Measurements from ENCODE around the gene ACO2.
"Not testable (repeated sequence)": the region's sequence is repeated elsewhere in the genome, so short reads cannot be mapped to it uniquely, and the experiment has no call there.

ACO2 gene

GRCh38 chr22:41570221-41570620 is 101.3 kb downstream of the ACO2 start:
- Histone ChIP-seq H3K27me3 (ENCODE audit: control insufficient read depth, insufficient read depth, low read length, poor library complexity, severe bottlenecking) (no peaks in the 10 kb centered on the region), H3K4me1 (ENCODE audit: control insufficient read depth, insufficient read depth, low read length) (peaks cover 2% of the 10 kb centered on the region), H3K27ac (ENCODE audit: insufficient read depth, low read depth, low read length, poor library complexity, severe bottlenecking) (no peak overlapping the region), H3K4me3 (ENCODE audit: insufficient read depth, low read depth, low read length) (no peak overlapping the region), H3K36me3 (ENCODE audit: control insufficient read depth, insufficient read depth, low read length) (no peaks in the 10 kb centered on the region), H3K9me3 (ENCODE audit: control insufficient read depth, low read length) (no peaks in the 10 kb centered on the region)
- 93 to 96% methylated on average over 2 to 3 of the region's 3 CpGs for WGBS, 2 experiments

DNA sequence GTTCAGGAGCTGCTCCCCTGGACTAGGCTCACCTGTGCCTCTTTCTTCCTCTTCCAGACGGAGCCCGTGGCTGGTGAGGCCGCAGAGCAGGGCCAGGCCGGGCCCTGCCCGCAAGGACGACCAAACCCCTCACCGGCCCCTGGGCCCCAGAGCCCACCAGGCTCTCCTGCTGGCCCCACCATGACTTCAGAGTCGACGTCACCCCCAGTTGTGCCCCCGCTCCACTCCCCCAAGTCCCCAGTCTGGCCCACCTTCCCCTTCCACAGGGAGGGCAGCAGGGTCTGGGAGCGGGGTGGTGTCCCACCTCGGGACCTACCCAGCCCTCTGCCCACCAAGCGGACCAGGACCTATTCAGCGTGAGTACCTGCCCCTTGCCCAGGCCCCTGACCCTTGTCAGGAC is 102.9 kb downstream of the ACO2 start:
- no peaks in the 10 kb centered on the region for H3K9me3 ChIP-seq (ENCODE audit: control insufficient read depth, low read length)
- H3K27me3 ChIP-seq (ENCODE audit: control insufficient read depth, insufficient read depth, low read length, poor library complexity, severe bottlenecking): no peaks in the 10 kb centered on the region
- 96% methylated on average over 14 of the region's 14 CpGs for WGBS, 2 experiments
- peaks cover 2% of the 10 kb centered on the region for H3K4me1 ChIP-seq (ENCODE audit: control insufficient read depth, insufficient read depth, low read length)
- no peak overlapping the region for H3K27ac ChIP-seq (ENCODE audit: insufficient read depth, low read depth, low read length, poor library complexity, severe bottlenecking)
- no peaks in the 10 kb centered on the region for H3K36me3 ChIP-seq (ENCODE audit: control insufficient read depth, insufficient read depth, low read length)
- H3K4me3 ChIP-seq (ENCODE audit: insufficient read depth, low read depth, low read length): no peak overlapping the region

DNA sequence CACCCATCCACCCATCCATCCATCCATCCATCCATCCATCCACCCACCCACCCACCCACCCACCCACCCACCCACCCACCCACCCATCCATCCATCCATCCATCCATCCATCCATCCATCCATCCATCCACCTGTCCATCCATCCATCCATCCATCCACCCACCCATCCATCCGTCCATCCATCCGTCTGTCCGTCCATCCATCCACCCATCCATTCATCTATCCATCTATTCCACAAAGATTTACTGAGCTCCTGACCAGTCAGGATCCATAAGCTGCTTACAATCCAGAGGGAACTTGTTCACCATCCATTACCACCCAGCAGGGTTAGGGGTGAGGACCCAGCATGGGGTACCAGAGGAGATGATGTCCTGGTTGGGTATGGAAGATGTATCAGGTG is 103.4 kb downstream of the ACO2 start:
- H3K4me1 ChIP-seq (ENCODE audit: control insufficient read depth, insufficient read depth, low read length); H3K36me3 ChIP-seq (ENCODE audit: control insufficient read depth, insufficient read depth, low read length); H3K4me3 ChIP-seq (ENCODE audit: insufficient read depth, low read depth, low read length); H3K27ac ChIP-seq (ENCODE audit: insufficient read depth, low read depth, low read length, poor library complexity, severe bottlenecking); H3K27me3 ChIP-seq (ENCODE audit: control insufficient read depth, insufficient read depth, low read length, poor library complexity, severe bottlenecking); H3K9me3 ChIP-seq (ENCODE audit: control insufficient read depth, low read length): not testable (repeated sequence)
- 89 to 92% methylated on average over 3 of the region's 3 CpGs for WGBS, 2 experiments

DNA sequence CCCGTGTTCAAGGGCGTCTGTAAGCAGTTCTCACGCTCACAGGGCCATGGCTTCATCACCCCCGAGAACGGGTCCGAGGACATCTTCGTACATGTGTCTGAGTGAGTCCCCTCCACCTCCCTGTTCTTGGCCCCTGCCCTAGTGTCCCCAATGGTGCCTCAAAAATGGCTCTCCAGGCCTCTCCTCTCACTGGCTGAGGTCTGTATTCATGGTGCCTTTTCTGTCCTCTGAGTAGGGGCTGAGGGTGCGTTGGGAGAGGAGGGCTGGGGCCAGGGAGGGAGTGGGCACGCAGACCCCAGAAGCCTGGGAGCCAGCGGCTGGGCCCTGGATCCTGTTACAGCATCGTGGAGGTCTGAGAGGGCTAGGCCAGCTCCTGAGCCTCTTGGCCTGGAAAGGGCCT is 104.8 kb downstream of the ACO2 start:
- no peaks in the 10 kb centered on the region for H3K27me3 ChIP-seq (ENCODE audit: control insufficient read depth, insufficient read depth, low read length, poor library complexity, severe bottlenecking)
- H3K27ac ChIP-seq (ENCODE audit: insufficient read depth, low read depth, low read length, poor library complexity, severe bottlenecking): no peak overlapping the region
- WGBS, 2 experiments: 94 to 95% methylated on average over 11 of the region's 11 CpGs
- no peak overlapping the region for H3K4me3 ChIP-seq (ENCODE audit: insufficient read depth, low read depth, low read length)
- H3K36me3 ChIP-seq (ENCODE audit: control insufficient read depth, insufficient read depth, low read length): no peaks in the 10 kb centered on the region
- peaks cover under 1% of the 10 kb centered on the region for H3K4me1 ChIP-seq (ENCODE audit: control insufficient read depth, insufficient read depth, low read length)
- no peaks in the 10 kb centered on the region for H3K9me3 ChIP-seq (ENCODE audit: control insufficient read depth, low read length)

- H3K27ac ChIP-seq (ENCODE audit: insufficient read depth, low read depth, low read length, poor library complexity, severe bottlenecking): no peak overlapping the region
- H3K4me3 ChIP-seq (ENCODE audit: insufficient read depth, low read depth, low read length): no peak overlapping the region
- H3K9me3 ChIP-seq (ENCODE audit: control insufficient read depth, low read length): no peaks in the 10 kb centered on the region
- no peaks in the 10 kb centered on the region for H3K27me3 ChIP-seq (ENCODE audit: control insufficient read depth, insufficient read depth, low read length, poor library complexity, severe bottlenecking)
- WGBS, 2 experiments: 93% methylated on average over 26 of the region's 26 CpGs
- H3K36me3 ChIP-seq (ENCODE audit: control insufficient read depth, insufficient read depth, low read length): no peaks in the 10 kb centered on the region
- no peaks in the 10 kb centered on the region for H3K4me1 ChIP-seq (ENCODE audit: control insufficient read depth, insufficient read depth, low read length)
Measured at GRCh38 chr22:41574847-41575381, 106.0 kb downstream of the ACO2 start.

DNA sequence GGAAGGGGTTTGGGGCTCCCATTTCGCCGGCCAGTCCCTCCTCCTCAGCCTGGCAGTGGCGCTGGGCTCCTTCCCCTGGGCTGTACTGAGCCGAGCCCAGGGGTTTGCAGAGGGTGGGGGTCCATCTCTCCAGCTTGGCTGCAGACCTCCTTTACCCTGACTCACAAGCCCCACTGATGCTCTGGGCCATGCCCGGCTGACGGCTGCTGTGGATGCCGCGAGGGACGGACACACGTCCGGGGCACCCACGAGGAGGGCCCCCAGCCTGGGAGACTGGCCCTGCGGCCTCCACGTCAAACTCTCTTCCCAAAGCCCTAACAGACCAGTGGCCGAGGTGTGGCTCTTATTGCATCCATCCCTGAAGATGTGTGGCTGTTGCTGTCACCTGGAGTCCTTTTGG is 106.6 kb downstream of the ACO2 start:
- no peaks in the 10 kb centered on the region for H3K36me3 ChIP-seq (ENCODE audit: control insufficient read depth, insufficient read depth, low read length)
- H3K9me3 ChIP-seq (ENCODE audit: control insufficient read depth, low read length): no peaks in the 10 kb centered on the region
- no peaks in the 10 kb centered on the region for H3K4me1 ChIP-seq (ENCODE audit: control insufficient read depth, insufficient read depth, low read length)
- H3K4me3 ChIP-seq (ENCODE audit: insufficient read depth, low read depth, low read length): no peak overlapping the region
- no peak overlapping the region for H3K27ac ChIP-seq (ENCODE audit: insufficient read depth, low read depth, low read length, poor library complexity, severe bottlenecking)
- 94 to 95% methylated on average over 15 of the region's 15 CpGs for WGBS, 2 experiments
- H3K27me3 ChIP-seq (ENCODE audit: control insufficient read depth, insufficient read depth, low read length, poor library complexity, severe bottlenecking): no peaks in the 10 kb centered on the region

DNA sequence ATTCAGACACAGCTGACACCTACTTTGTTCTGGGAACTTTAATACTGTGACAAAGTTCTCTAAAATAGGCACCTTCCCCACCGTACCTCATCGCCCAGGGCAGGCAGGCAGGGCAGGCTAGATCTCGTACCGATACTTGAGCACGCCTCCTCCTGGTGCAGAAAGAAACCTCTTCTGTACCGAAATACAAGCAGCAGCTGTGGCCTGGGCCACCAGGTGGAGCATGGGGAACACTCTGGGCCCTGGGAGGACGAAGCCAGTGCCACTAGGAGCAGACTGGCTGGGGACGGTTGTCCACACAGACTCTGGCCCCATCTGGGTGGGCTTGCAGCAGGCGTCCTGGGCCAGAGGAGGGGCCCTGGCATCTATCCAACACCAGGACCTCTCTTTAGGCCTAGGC is 108.0 kb downstream of the ACO2 start:
- H3K36me3 ChIP-seq (ENCODE audit: control insufficient read depth, insufficient read depth, low read length): no peaks in the 10 kb centered on the region
- H3K27me3 ChIP-seq (ENCODE audit: control insufficient read depth, insufficient read depth, low read length, poor library complexity, severe bottlenecking): no peaks in the 10 kb centered on the region
- 48 to 53% methylated on average over 9 of the region's 9 CpGs for WGBS, 2 experiments
- no peaks in the 10 kb centered on the region for H3K4me1 ChIP-seq (ENCODE audit: control insufficient read depth, insufficient read depth, low read length)
- H3K4me3 ChIP-seq (ENCODE audit: insufficient read depth, low read depth, low read length): no peak overlapping the region
- H3K27ac ChIP-seq (ENCODE audit: insufficient read depth, low read depth, low read length, poor library complexity, severe bottlenecking): no peak overlapping the region
- no peaks in the 10 kb centered on the region for H3K9me3 ChIP-seq (ENCODE audit: control insufficient read depth, low read length)

GRCh38 chr22:41578114-41578513 is 109.2 kb downstream of the ACO2 start:
- no peak overlapping the region for H3K4me3 ChIP-seq (ENCODE audit: insufficient read depth, low read depth, low read length)
- H3K36me3 ChIP-seq (ENCODE audit: control insufficient read depth, insufficient read depth, low read length): no peaks in the 10 kb centered on the region
- H3K27ac ChIP-seq (ENCODE audit: insufficient read depth, low read depth, low read length, poor library complexity, severe bottlenecking): no peak overlapping the region
- H3K27me3 ChIP-seq (ENCODE audit: control insufficient read depth, insufficient read depth, low read length, poor library complexity, severe bottlenecking): no peaks in the 10 kb centered on the region
- 93 to 94% methylated on average over 8 of the region's 8 CpGs for WGBS, 2 experiments
- no peaks in the 10 kb centered on the region for H3K9me3 ChIP-seq (ENCODE audit: control insufficient read depth, low read length)
- no peaks in the 10 kb centered on the region for H3K4me1 ChIP-seq (ENCODE audit: control insufficient read depth, insufficient read depth, low read length)
